SK-N-SH (cell line): Measurements from ENCODE around the gene MEIS2. TPM values are rescaled to one million over a fixed set of nuclear protein-coding genes. Genes with fewer than 3 reads are reported as not detected.
A peak's percentile ranks its signal among the peaks of the same experiment; 100 is the strongest.

ENCODE experiments used
- CTCF ChIA-PET: fragments of 300-600, 350-600 bp; formaldehyde crosslinking; extraction: SDS; loops from one replicate; lab custom pipeline; 2021; lab: Yijun Ruan, JAX
- POLR2A ChIA-PET: fragments of 350-600 bp; sonication (Branson Sonifier 250); formaldehyde crosslinking; extraction: SDS; loops from one replicate; lab custom pipeline; 2020; ENCODE audit warnings: antibody characterized with exemption, inconsistent platforms; lab: Yijun Ruan, JAX
- DNase-seq: peaks from one replicate; pipeline ENCODE4 v3.0.0; 2012
- H2AFZ ChIP-seq: fragments of 200-600 bp; sonication (generic); 2 replicates; pipeline ENCODE4 v1.8.1; 2016; ENCODE audit warnings: antibody characterized with exemption, mild to moderate bottlenecking, low read depth
- H3F3A ChIP-seq: fragments of 200-600 bp; sonication (generic); replicated peaks from 2 replicates; pipeline ENCODE3; 2016; ENCODE audit warnings: antibody characterized with exemption, mild to moderate bottlenecking; ENCODE audit not compliant: insufficient read depth
- H3K27ac ChIP-seq, 2 experiments: fragments of 200-500 bp in 1 of 2; fragments of 200-600 bp in 1 of 2; sonication (Bioruptor generic) in 1 of 2; sonication (generic), shearing (Covaris generic) in 1 of 2; 2 replicates each; pipeline versions ENCODE4 v1.5.1 to v1.6.1; 2014 to 2016; ENCODE audit warnings: low read depth in 2 of 2, inconsistent platforms in 1 of 2, low read length in 1 of 2, mild to moderate bottlenecking in 1 of 2, mixed read lengths in 1 of 2
- H3K27me3 ChIP-seq: fragments of 200-600 bp; sonication (generic), shearing (Covaris generic); 2 replicates; pipeline ENCODE4 v1.6.1; 2016; ENCODE audit warnings: mixed run types; ENCODE audit not compliant: insufficient read depth
- H3K36me3 ChIP-seq, 2 experiments: fragments of 200-500 bp in 1 of 2; fragments of 200-600 bp in 1 of 2; sonication (Bioruptor generic) in 1 of 2; sonication (generic) in 1 of 2; replicated peaks in 1 of 2; 2 replicates each; pipeline versions ENCODE3 to v1.5.1; 2014 to 2016; ENCODE audit warnings: low read length in 1 of 2, mild to moderate bottlenecking in 1 of 2; ENCODE audit not compliant: insufficient read depth in 2 of 2, control insufficient read depth in 1 of 2
- H3K4me1 ChIP-seq, 2 experiments: fragments of 200-500 bp in 1 of 2; fragments of 200-600 bp in 1 of 2; sonication (Bioruptor generic) in 1 of 2; sonication (generic), shearing (Covaris generic) in 1 of 2; 2 replicates each; pipeline versions ENCODE4 v1.5.1 to v1.6.1; 2014 to 2016; ENCODE audit warnings: low read depth in 1 of 2, low read length in 1 of 2, mixed run types in 1 of 2; ENCODE audit not compliant: insufficient read depth in 2 of 2, control insufficient read depth in 1 of 2
- H3K4me2 ChIP-seq: fragments of 200-600 bp; sonication (generic), shearing (Covaris generic); 2 replicates; pipeline ENCODE4 v1.6.1; 2017; ENCODE audit warnings: mixed run types
- H3K4me3 ChIP-seq, 2 experiments: fragments of 200-500 bp in 1 of 2; fragments of 200-600 bp in 1 of 2; sonication (Bioruptor generic) in 1 of 2; sonication (generic), shearing (Covaris generic) in 1 of 2; 2 replicates each; pipeline versions ENCODE4 v1.5.1 to v1.8.1; 2014 to 2016; ENCODE audit warnings: low read depth in 2 of 2, inconsistent platforms in 1 of 2, low read length in 1 of 2, mild to moderate bottlenecking in 1 of 2, mixed read lengths in 1 of 2, moderate library complexity in 1 of 2
- H3K79me2 ChIP-seq: fragments of 200-600 bp; sonication (generic); 2 replicates; pipeline ENCODE4 v1.8.1; 2017; ENCODE audit warnings: mild to moderate bottlenecking; ENCODE audit not compliant: insufficient read depth
- H3K9ac ChIP-seq: fragments of 200-600 bp; sonication (generic); 2 replicates; pipeline ENCODE4 v1.6.1; 2017; ENCODE audit warnings: mixed run types
- H3K9me2 ChIP-seq: fragments of 200-600 bp; sonication (generic); 2 replicates; pipeline ENCODE4 v1.6.1; 2017; ENCODE audit warnings: mixed run types
- H3K9me3 ChIP-seq: fragments of 200-600 bp; sonication (generic); 2 replicates; pipeline ENCODE4 v1.6.1; 2017; ENCODE audit warnings: mixed run types, mild to moderate bottlenecking, moderate library complexity
- H4K20me1 ChIP-seq: fragments of 200-600 bp; sonication (generic); 2 replicates; pipeline ENCODE4 v1.6.1; 2017; ENCODE audit warnings: mild to moderate bottlenecking, mixed run types; ENCODE audit not compliant: insufficient read depth
- ELF1 ChIP-seq: IDR thresholded peaks from 2 replicates; pipeline ENCODE4 v1.4.0; 2012
- FOSL2 ChIP-seq: IDR thresholded peaks from 2 replicates; pipeline ENCODE4 v1.4.0; 2012; ENCODE audit warnings: low read depth, mild to moderate bottlenecking, moderate library complexity, borderline replicate concordance
- FOXJ3 ChIP-seq: sonication (generic); formaldehyde crosslinking; IDR thresholded peaks from 2 replicates; pipeline ENCODE4 v1.5.1; 2020; ENCODE audit warnings: mild to moderate bottlenecking, missing genetic modification reagents
- FOXM1 ChIP-seq: IDR thresholded peaks from 2 replicates; pipeline ENCODE4 v1.4.0; 2012; ENCODE audit warnings: low read depth, mild to moderate bottlenecking
- MXI1 ChIP-seq: IDR thresholded peaks from 2 replicates; pipeline ENCODE4 v1.6.1; 2012; ENCODE audit warnings: mild to moderate bottlenecking, low read depth, low read length, improper control_type of control experiment
- NRF1 ChIP-seq: IDR thresholded peaks from 2 replicates; pipeline ENCODE4 v1.6.1; 2012; ENCODE audit warnings: low read depth, mild to moderate bottlenecking, low read length
- RCOR1 ChIP-seq: fragments of 150-350 bp; IDR thresholded peaks from 2 replicates; pipeline ENCODE4 v1.6.1; 2017; ENCODE audit warnings: antibody characterized with exemption, low read length
- RFX5 ChIP-seq: IDR thresholded peaks from 2 replicates; pipeline ENCODE4 v1.6.1; 2012; ENCODE audit warnings: mild to moderate bottlenecking, improper control_type of control experiment, low read length
- RXRA ChIP-seq: IDR thresholded peaks from 2 replicates; pipeline ENCODE4 v1.4.0; 2012; ENCODE audit warnings: low read depth, mild to moderate bottlenecking, borderline replicate concordance
- SIN3A ChIP-seq: IDR thresholded peaks from 2 replicates; pipeline ENCODE4 v1.6.1; 2012; ENCODE audit warnings: low read depth, mild to moderate bottlenecking, low read length, moderate library complexity, borderline replicate concordance
- TAF1 ChIP-seq: IDR thresholded peaks from 2 replicates; pipeline ENCODE4 v1.6.1; 2012; ENCODE audit warnings: low read depth, mild to moderate bottlenecking, low read length, moderate library complexity, borderline replicate concordance
- TCF12 ChIP-seq: IDR thresholded peaks from 2 replicates; pipeline ENCODE4 v1.4.0; 2012
- USF1 ChIP-seq: IDR thresholded peaks from 2 replicates; pipeline ENCODE4 v1.4.0; 2012; ENCODE audit warnings: low read depth, borderline replicate concordance
- ZBTB33 ChIP-seq: IDR thresholded peaks from 2 replicates; pipeline ENCODE4 v1.4.0; 2012; ENCODE audit warnings: low read depth, borderline replicate concordance
- WGBS: methylation state at CpG from one replicate; pipeline ENCODE4 v1.1.6; 2017; ENCODE audit warnings: low lambda C conversion rate; 5-methylcytosine and 5-hydroxymethylcytosine counted together
- polyA plus RNA-seq, 3 experiments: library from polyadenylated mRNA; depleted of rRNA; stranded (reverse); fragments of >200 nt; gene quantifications; 2 replicates each; pipeline ENCODE4 v1.2.3, GENCODE V29; 2012
- TF ChIP-seq, protein P1 (sequence below): IDR thresholded peaks from 2 replicates; pipeline ENCODE4 v1.6.1; 2012; ENCODE audit warnings: mild to moderate bottlenecking, low read depth, low read length, moderate library complexity
- TF ChIP-seq, protein P2 (sequence below): IDR thresholded peaks from 2 replicates; pipeline ENCODE4; 2012
- TF ChIP-seq, protein P3 (sequence below): fragments of 150-350 bp; IDR thresholded peaks from 2 replicates; pipeline ENCODE4 v1.6.1; 2016; ENCODE audit warnings: mild to moderate bottlenecking, low read depth, low read length

The MEIS2 gene
- polyA plus RNA-seq, 1 of the 3 experiments (the other 2 are of a cell fraction), result 146 TPM

- Histone ChIP-seq H2AFZ (no peak overlapping the region), H3K9me3 (no peaks in the 10 kb centered on the region; the same call in 1 of the 2 replicates), H3K79me2 (peaks cover 97% of the 10 kb centered on the region), H4K20me1 (peaks cover 49% of the 10 kb centered on the region), H3K9ac (no peak overlapping the region), H3K36me3 (peaks cover 83 to 92% of the 10 kb centered on the region in 2 experiments), H3K27me3 (no peaks in the 10 kb centered on the region), H3K4me3 (no peak overlapping the region), H3F3A (peaks cover 15% of the 10 kb centered on the region), H3K9me2 (no peaks in the 10 kb centered on the region), H3K4me1 (peaks cover 5 to 24% of the 10 kb centered on the region in 2 experiments; a peak in 3 of 4 replicates), H3K27ac (peak overlapping the region in 1 of 2 experiments; percentile 25; a peak in 2 of 4 replicates), H3K4me2 (no peak overlapping the region)
- CTCF ChIA-PET, result interaction anchor here (0.6 kb wide), 2 partner anchors 131 to 540 kb away, joined by 3 read pairs; no protein-coding TSS in a partner anchor
- no peak for TF ChIP-seq RXRA
- TF ChIP-seq FOSL2, result no peak
- TF ChIP-seq ZBTB33, result no peak
- TF ChIP-seq ELF1, result no peak
- TF ChIP-seq TCF12, result no peak
- TF ChIP-seq RCOR1, result no peak
- no peak for TF ChIP-seq FOXJ3
- no peak for TF ChIP-seq FOXM1
- TF ChIP-seq, protein P1, sequence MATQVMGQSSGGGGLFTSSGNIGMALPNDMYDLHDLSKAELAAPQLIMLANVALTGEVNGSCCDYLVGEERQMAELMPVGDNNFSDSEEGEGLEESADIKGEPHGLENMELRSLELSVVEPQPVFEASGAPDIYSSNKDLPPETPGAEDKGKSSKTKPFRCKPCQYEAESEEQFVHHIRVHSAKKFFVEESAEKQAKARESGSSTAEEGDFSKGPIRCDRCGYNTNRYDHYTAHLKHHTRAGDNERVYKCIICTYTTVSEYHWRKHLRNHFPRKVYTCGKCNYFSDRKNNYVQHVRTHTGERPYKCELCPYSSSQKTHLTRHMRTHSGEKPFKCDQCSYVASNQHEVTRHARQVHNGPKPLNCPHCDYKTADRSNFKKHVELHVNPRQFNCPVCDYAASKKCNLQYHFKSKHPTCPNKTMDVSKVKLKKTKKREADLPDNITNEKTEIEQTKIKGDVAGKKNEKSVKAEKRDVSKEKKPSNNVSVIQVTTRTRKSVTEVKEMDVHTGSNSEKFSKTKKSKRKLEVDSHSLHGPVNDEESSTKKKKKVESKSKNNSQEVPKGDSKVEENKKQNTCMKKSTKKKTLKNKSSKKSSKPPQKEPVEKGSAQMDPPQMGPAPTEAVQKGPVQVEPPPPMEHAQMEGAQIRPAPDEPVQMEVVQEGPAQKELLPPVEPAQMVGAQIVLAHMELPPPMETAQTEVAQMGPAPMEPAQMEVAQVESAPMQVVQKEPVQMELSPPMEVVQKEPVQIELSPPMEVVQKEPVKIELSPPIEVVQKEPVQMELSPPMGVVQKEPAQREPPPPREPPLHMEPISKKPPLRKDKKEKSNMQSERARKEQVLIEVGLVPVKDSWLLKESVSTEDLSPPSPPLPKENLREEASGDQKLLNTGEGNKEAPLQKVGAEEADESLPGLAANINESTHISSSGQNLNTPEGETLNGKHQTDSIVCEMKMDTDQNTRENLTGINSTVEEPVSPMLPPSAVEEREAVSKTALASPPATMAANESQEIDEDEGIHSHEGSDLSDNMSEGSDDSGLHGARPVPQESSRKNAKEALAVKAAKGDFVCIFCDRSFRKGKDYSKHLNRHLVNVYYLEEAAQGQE, result no peak
- TF ChIP-seq NRF1, result no peak
- no peak for TF ChIP-seq SIN3A
- TF ChIP-seq MXI1, result no peak
- TF ChIP-seq, protein P2, sequence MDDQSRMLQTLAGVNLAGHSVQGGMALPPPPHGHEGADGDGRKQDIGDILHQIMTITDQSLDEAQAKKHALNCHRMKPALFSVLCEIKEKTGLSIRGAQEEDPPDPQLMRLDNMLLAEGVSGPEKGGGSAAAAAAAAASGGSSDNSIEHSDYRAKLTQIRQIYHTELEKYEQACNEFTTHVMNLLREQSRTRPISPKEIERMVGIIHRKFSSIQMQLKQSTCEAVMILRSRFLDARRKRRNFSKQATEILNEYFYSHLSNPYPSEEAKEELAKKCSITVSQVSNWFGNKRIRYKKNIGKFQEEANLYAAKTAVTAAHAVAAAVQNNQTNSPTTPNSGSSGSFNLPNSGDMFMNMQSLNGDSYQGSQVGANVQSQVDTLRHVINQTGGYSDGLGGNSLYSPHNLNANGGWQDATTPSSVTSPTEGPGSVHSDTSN, result no peak
- TF ChIP-seq TAF1, result no peak
- TF ChIP-seq, protein P3, sequence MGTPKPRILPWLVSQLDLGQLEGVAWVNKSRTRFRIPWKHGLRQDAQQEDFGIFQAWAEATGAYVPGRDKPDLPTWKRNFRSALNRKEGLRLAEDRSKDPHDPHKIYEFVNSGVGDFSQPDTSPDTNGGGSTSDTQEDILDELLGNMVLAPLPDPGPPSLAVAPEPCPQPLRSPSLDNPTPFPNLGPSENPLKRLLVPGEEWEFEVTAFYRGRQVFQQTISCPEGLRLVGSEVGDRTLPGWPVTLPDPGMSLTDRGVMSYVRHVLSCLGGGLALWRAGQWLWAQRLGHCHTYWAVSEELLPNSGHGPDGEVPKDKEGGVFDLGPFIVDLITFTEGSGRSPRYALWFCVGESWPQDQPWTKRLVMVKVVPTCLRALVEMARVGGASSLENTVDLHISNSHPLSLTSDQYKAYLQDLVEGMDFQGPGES, result no peak
- no peak for TF ChIP-seq RFX5
- no peak for TF ChIP-seq USF1
- POLR2A ChIA-PET, result no interaction called here
- WGBS, result 90% methylated on average over 12 of the region's 12 CpGs
- no peak for DNase-seq
Measured at GRCh38 chr15:37045859-37046740, 54.2 kb downstream of the MEIS2 start.
